Measurements from ENCODE around the gene STXBP5L. TPM values are rescaled to one million over a fixed set of nuclear protein-coding genes. Genes with fewer than 3 reads are reported as not detected.

The STXBP5L gene
- total RNA-seq, 1 donor from 2014 or later, result not detected

- no peaks in the 10 kb centered on the region for H3K36me3 ChIP-seq
- H3K4me1 ChIP-seq, result no peaks in the 10 kb centered on the region
- DNase-seq (no peak), ATAC-seq (no peak)
- no peaks in the 10 kb centered on the region for H3K9me3 ChIP-seq
- intact Hi-C loops (cut with DNase I), result no loop called here
- no peak for TF ChIP-seq CTCF (IDR thresholded peaks at IDR 0.05)
- H3K27ac ChIP-seq, result no peak overlapping the region
- no peaks in the 10 kb centered on the region for H3K27me3 ChIP-seq
- H3K4me3 ChIP-seq, result no peak overlapping the region
Measured at GRCh38 chr3:121399820-121400219, 491.8 kb downstream of the STXBP5L start.

GRCh38 chr3:121405631-121406030, 497.6 kb downstream of the STXBP5L start:
- Histone ChIP-seq H3K9me3 (no peaks in the 10 kb centered on the region), H3K36me3 (no peaks in the 10 kb centered on the region), H3K4me1 (no peaks in the 10 kb centered on the region), H3K4me3 (no peak overlapping the region), H3K27me3 (no peaks in the 10 kb centered on the region), H3K27ac (no peak overlapping the region)
- DNase-seq, result no peak
- intact Hi-C loops (cut with DNase I), result no loop called here
- no peak for TF ChIP-seq CTCF (IDR thresholded peaks at IDR 0.05)
- ATAC-seq, result no peak

GRCh38 chr3:121411523-121411922, 503.5 kb downstream of the STXBP5L start:
- no peak overlapping the region for H3K4me3 ChIP-seq
- H3K9me3 ChIP-seq, result no peaks in the 10 kb centered on the region
- no peak for TF ChIP-seq CTCF (IDR thresholded peaks at IDR 0.05)
- ATAC-seq (no peak), DNase-seq (no peak)
- no peaks in the 10 kb centered on the region for H3K27me3 ChIP-seq
- H3K27ac ChIP-seq, result no peak overlapping the region
- H3K4me1 ChIP-seq, result no peaks in the 10 kb centered on the region
- no peaks in the 10 kb centered on the region for H3K36me3 ChIP-seq
- intact Hi-C loops (cut with DNase I), result no loop called here

- intact Hi-C loops (cut with DNase I), result no loop called here
- Histone ChIP-seq H3K4me3 (no peak overlapping the region), H3K27me3 (no peaks in the 10 kb centered on the region), H3K4me1 (no peaks in the 10 kb centered on the region), H3K9me3 (no peaks in the 10 kb centered on the region), H3K27ac (no peak overlapping the region), H3K36me3 (no peaks in the 10 kb centered on the region)
- ATAC-seq (no peak), DNase-seq (no peak)
- TF ChIP-seq CTCF (IDR thresholded peaks at IDR 0.05), result no peak
Measured at GRCh38 chr3:121414924-121415323, 506.9 kb downstream of the STXBP5L start.

GRCh38 chr3:121418182-121418581, 510.2 kb downstream of the STXBP5L start:
- intact Hi-C loops (cut with DNase I), result no loop called here
- Histone ChIP-seq H3K9me3 (no peaks in the 10 kb centered on the region), H3K27me3 (no peaks in the 10 kb centered on the region), H3K36me3 (no peaks in the 10 kb centered on the region), H3K4me1 (no peaks in the 10 kb centered on the region), H3K4me3 (no peak overlapping the region), H3K27ac (no peak overlapping the region)
- DNase-seq (no peak), ATAC-seq (no peak)
- TF ChIP-seq CTCF (IDR thresholded peaks at IDR 0.05), result no peak

- ATAC-seq (no peak), DNase-seq (no peak)
- no peaks in the 10 kb centered on the region for H3K4me1 ChIP-seq
- TF ChIP-seq CTCF (IDR thresholded peaks at IDR 0.05), result no peak
- no peak overlapping the region for H3K27ac ChIP-seq
- H3K9me3 ChIP-seq, result no peaks in the 10 kb centered on the region
- H3K4me3 ChIP-seq, result no peak overlapping the region
- H3K27me3 ChIP-seq, result no peaks in the 10 kb centered on the region
- intact Hi-C loops (cut with DNase I), result no loop called here
- no peaks in the 10 kb centered on the region for H3K36me3 ChIP-seq
Measured at GRCh38 chr3:121424549-121424948, 516.5 kb downstream of the STXBP5L start.

All from upper lobe of right lung (tissue), 1 donor.